Stimulated activated CD4-positive, alpha-beta T cell treated with anti-CD3 and anti-CD28 coated beads, Interleukin-15, amount 100 ng/mL, for 24 hours (primary cell): ENCODE measurements around the gene KRTAP10-2.
"Not testable (repeated sequence)": the region's sequence is repeated elsewhere in the genome, so short reads cannot be mapped to it uniquely, and the experiment has no call there.

Source experiments
- DNase-seq: peaks from one replicate; pipeline ENCODE4 v3.0.0-alpha.2; 2020

The KRTAP10-2 gene

DNA sequence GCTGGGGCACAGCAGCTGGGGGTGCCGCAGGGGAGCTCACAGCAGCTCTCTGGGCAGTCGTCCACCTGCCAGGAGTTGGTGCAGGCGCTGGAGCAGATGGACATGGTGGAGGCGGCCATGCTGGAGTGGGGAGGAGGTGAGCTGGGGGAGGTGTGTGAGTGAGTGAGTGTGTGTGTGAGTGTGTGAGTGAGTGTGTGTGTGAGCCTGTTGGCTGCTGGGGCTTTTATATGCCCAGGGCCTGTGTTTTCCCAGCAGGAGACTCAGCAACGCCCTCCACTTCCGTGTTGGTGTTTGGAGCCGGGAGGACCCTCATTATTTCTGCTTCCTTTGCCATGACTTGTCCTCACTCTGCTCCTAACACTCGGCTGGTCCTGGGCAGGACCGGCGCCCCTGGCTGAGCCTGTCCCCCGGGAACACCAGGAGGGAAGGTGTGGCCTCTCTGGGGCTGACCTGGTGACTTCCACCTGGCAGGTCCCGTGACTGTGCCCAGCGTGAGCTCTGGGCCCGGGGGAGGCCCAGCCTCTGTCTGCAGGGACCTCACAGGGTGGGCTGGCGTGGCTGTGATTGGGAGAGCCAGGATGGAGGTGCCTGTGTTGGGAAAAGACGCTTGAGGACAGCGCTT lies at the start of gene KRTAP10-2:
TSS of gene KRTAP10-2 (minus strand) at position 166 of the 622 bp plus-strand sequence. CDS start at position 119, 47 bp downstream.
- DNase-seq, result no peak

DNA sequence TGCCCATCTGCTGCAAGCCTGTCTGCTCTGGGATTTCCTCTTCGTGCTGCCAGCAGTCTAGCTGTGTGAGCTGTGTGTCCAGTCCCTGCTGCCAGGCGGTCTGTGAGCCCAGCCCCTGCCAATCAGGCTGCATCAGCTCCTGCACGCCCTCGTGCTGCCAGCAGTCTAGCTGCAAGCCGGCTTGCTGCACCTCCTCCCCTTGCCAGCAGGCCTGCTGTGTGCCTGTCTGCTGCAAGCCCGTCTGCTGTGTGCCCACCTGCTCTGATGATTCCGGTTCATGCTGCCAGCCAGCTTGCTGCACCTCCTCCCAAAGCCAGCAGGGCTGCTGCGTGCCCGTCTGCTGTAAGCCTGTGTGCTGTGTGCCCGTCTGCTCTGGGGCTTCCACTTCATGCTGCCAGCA lies 49.8 kb upstream of the KRTAP10-2 start:
- not testable (repeated sequence) for DNase-seq

GRCh38 chr21:44600118-44600978 lies 49.0 kb upstream of the KRTAP10-2 start, which contains the start of gene KRTAP10-7:
Gene KRTAP10-7, plus strand, starts transcription at chr21:44600597. Its CDS starts 25 bp downstream, at chr21:44600622.
- not testable (repeated sequence) for DNase-seq

DNA sequence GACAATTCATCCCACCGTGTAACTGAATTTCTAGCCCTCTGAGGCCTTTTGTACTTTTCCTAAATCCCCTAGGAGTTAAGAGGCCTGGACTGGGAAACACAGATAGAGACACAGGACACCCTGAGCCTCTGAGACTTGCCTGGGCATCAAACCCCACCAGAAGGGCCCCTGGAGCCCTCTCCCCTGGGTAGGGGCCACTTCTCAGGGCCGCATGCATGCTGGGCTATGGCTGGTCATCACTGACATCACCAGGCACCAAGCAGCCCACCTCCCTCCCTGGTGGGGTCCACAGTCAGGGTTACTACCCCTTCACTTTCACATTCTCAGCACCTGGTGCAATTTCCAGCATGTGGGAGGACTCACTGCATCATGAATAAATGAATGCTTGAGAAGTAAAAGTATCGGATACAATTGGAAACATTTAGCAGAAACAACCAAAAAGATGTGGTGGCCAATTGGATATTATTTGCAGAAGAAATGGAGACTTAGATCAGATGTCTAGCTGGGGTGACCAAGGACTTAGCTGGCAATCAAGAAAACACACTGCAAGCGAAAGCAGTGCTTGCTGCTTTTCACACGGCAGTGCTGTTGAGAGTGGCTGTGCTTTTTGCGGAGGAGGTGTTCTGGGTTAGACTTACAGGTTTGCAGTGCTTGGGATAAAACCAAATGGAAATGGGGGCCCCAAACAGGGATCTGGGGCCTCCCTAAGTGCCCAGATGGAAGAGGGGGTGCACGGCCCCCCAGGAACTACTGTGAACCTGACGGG lies 48.1 kb upstream of the KRTAP10-2 start:
- no peak for DNase-seq

- DNase-seq, result no peak
Observed at GRCh38 chr21:44598061-44598460, 46.8 kb upstream of the KRTAP10-2 start.

- no peak for DNase-seq
Observed at GRCh38 chr21:44596068-44596725, 44.9 kb upstream of the KRTAP10-2 start.

DNA sequence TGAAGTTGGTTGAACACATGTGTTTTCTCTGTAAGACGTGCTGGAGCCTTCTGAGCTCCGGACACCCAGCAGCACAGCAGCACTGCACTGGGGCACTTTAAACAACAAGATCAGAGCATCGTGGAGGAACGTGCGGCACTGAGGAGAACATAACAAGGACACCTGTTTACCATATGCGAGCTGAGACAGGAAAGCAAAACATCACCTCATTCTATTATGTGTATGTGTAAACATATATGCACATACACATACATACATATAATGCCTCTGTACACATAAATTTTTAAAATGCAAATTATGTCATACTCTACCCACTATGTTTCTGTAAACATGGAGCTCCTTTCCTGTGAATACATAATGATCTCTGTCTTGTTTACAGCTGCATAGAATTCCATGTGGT lies 44.2 kb upstream of the KRTAP10-2 start:
- DNase-seq, result no peak

DNA sequence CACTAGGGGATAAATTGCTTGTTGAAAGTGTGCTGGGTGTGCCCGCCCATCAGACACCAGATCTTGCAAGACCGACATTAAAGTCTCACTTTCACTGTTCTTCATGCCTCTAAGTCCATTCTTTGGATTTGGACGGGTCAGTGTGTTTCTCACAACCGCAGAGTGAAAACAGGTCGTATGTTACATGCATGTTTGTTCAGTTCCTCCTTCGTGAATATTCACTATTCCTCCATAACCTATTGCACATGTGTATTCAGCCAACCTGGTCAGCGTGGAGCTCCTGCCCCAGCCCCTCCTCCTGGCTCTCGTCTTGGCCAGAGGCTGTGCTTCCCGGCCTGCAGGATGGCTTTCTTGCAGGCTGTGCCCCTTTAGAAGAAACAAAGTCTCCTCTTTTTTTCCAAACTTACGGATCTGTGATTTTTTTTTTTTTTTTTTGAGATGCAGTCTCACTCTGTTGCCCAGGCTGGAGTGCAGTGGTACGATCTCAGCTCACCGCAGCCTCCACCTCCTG lies 43.2 kb upstream of the KRTAP10-2 start:
- no peak for DNase-seq

GRCh38 chr21:44593598-44594405 lies 42.5 kb upstream of the KRTAP10-2 start:
- DNase-seq, result no peak

DNA sequence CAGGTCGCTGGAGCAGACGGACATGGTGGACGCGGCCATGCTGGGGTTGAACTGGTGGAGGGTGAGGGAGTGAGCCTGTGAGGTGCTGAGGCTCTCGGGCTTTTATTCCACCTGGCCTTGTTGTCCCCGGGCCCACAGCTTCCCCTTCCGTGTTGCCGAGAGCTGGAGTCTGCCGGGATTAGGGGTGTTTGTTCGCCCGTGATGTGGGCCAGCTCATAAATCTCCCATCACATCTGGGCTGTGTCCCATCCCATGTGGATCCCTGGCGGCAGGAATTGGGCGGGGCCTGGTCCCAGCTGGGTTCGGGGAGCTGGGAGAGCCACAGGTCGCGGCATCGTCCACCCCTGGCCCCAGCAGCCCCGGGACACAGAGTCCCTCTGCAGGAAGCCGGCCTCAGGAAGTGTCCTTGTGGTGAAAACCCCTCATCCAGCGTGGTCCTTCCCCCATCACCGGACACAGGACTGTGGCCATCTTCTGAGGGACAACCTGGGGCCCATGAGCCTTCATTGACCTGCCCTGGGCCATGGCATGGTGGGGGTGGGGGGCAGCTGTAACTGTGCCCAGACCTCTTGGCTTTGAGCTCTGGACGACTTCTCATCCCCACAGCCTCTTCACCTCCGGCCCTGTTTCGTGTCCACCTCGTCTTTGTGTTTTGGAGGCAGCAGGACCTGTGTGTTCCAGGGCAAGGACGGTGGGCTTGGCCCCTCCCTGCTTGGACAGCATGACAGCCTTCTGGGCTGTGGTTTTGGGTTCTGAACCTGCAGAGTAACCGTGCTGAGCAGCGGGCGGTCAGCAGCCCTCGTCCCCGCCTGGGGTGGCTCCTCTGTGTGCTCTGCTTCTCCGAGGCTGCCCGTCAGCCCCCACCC lies 41.4 kb upstream of the KRTAP10-2 start, which contains the start of gene KRTAP10-6:
TSS of gene KRTAP10-6 (minus strand) at position 60 of the 866 bp plus-strand sequence. CDS start at position 39, 21 bp downstream.
- no peak for DNase-seq

- DNase-seq, result not testable (repeated sequence)
Observed at GRCh38 chr21:44591801-44592130, 40.5 kb upstream of the KRTAP10-2 start.

- not testable (repeated sequence) for DNase-seq
Observed at GRCh38 chr21:44590897-44591800, 39.8 kb upstream of the KRTAP10-2 start.

DNA sequence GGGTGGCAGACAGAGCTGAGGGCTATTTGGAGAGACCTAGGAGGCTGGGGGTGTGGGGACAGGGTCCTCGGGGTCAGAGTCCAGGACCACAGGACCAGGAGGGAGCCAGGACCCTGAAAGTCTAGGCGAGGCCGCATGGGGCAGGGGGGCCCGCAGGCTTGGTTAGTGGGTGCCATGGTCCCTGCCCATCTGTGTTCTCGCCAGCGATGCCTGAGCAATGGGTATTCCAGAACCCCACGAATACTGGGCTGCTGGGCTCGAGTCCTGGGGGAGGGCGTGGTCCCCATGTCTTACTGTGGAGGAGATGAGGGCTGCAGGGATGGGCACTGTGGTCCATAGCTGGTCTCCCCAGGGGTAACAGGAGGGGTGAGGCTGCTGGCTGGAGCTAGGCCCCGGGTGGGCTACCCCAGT lies 39.0 kb upstream of the KRTAP10-2 start:
- no peak for DNase-seq

- DNase-seq, result no peak
Observed at GRCh38 chr21:44589586-44590305, 38.4 kb upstream of the KRTAP10-2 start.

GRCh38 chr21:44589094-44589493 lies 37.8 kb upstream of the KRTAP10-2 start:
- no peak for DNase-seq

DNA sequence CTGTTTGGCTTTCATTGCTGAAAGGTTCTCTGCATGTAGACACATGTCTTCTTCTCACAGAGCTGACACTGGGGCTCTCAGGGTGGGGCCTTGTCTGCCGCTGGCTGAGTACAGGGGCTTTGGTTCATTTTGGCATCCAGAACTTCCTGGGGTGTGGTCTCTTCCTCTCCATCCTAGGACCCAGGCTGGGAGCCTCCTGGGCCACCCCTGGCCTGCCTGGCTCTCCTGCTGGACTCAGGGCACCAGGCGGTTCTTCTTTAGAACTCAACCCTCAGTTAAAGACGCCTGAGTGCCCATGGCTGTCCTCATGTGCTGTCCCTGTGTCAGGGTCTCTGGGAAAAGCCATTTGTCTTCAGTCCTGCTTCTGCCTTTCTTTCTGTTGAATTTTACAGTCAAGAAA lies 34.6 kb upstream of the KRTAP10-2 start:
- DNase-seq, result no peak

GRCh38 chr21:44583800-44584147 lies 32.5 kb upstream of the KRTAP10-2 start:
- peak; percentile 36 for DNase-seq

- DNase-seq, result no peak
Observed at GRCh38 chr21:44583089-44583799, 31.9 kb upstream of the KRTAP10-2 start.
